ENCODE data around the gene ICAM1. TPM values are rescaled to one million over a fixed set of nuclear protein-coding genes. Genes with fewer than 3 reads are reported as not detected.

Gene ICAM1
- polyA plus RNA-seq, 1 donor (not counting 4 experiments of a cell fraction or from before 2014, with no cell fraction given), result 0.30 TPM

- H3K27me3 ChIP-seq (ENCODE audit: control insufficient read depth, extremely low read depth, insufficient read depth, low read length), result no peaks in the 10 kb centered on the region
- H3K9me1 ChIP-seq (ENCODE audit: control insufficient read depth, extremely low read depth, insufficient read depth, low read length), result no peaks in the 10 kb centered on the region
- FAIRE-seq (no peak), DNase-seq (ENCODE audit: low read depth, low spot score) (no peak)
- peaks cover 2% of the 10 kb centered on the region for H4K20me1 ChIP-seq (ENCODE audit: control insufficient read depth, extremely low read depth, insufficient read depth, low read length)
- TF ChIP-seq EZH2 (IDR thresholded peaks at IDR 0.05; ENCODE audit: low read length), result no peak
- TF ChIP-seq CTCF (optimal IDR thresholded peaks at IDR 0.05 in 1 of 3, IDR thresholded peaks at IDR 0.05 in 1 of 3, conservative IDR thresholded peaks at IDR 0.05 in 1 of 3; ENCODE audit: extremely low read depth in 1 of 3, insufficient read depth in 2 of 3, low read length in 3 of 3), result no peak
- H3K79me2 ChIP-seq (ENCODE audit: control insufficient read depth, insufficient read depth, low read length), result no peaks in the 10 kb centered on the region
- H3K4me3 ChIP-seq (ENCODE audit: control insufficient read depth in 2 of 3, extremely low read depth in 1 of 3, insufficient read depth in 2 of 3, low read depth in 1 of 3, low read length in 3 of 3), result no peak overlapping the region
- H3K27ac ChIP-seq (ENCODE audit: control insufficient read depth, insufficient read depth, low read length), result no peak overlapping the region
- dilution Hi-C loops (cut with MboI; ENCODE audit: extremely low pct_ligation_motif_present, low sequenced_read_pairs), result no loop called here
- H3K4me2 ChIP-seq (ENCODE audit: control insufficient read depth, extremely low read depth, insufficient read depth, low read depth, low read length), result no peak overlapping the region
- no peaks in the 10 kb centered on the region for H3K9me3 ChIP-seq (ENCODE audit: control insufficient read depth, low read depth, low read length)
- no peaks in the 10 kb centered on the region for H3K36me3 ChIP-seq (ENCODE audit: control insufficient read depth in 2 of 2, extremely low read depth in 1 of 2, insufficient read depth in 2 of 2, low read length in 2 of 2)
- no peaks in the 10 kb centered on the region for H3K4me1 ChIP-seq (ENCODE audit: control insufficient read depth, extremely low read depth, insufficient read depth, low read length)
- H2AFZ ChIP-seq (ENCODE audit: control insufficient read depth, low read length), result no peak overlapping the region
- no peak overlapping the region for H3K9ac ChIP-seq (ENCODE audit: control insufficient read depth, extremely low read depth, insufficient read depth, low read length)
Observed at GRCh38 chr19:10223488-10224213, 47.3 kb upstream of the ICAM1 start.

GRCh38 chr19:10224337-10224736 lies 46.6 kb upstream of the ICAM1 start:
- no peaks in the 10 kb centered on the region for H3K4me1 ChIP-seq (ENCODE audit: control insufficient read depth, extremely low read depth, insufficient read depth, low read length)
- H3K27me3 ChIP-seq (ENCODE audit: control insufficient read depth, extremely low read depth, insufficient read depth, low read length), result no peaks in the 10 kb centered on the region
- dilution Hi-C loops (cut with MboI; ENCODE audit: extremely low pct_ligation_motif_present, low sequenced_read_pairs), result no loop called here

More at GRCh38 chr19:10224337-10224736, 46.6 kb upstream of the ICAM1 start:
- Histone ChIP-seq H3K9ac (ENCODE audit: control insufficient read depth, extremely low read depth, insufficient read depth, low read length) (no peak overlapping the region), H3K9me1 (ENCODE audit: control insufficient read depth, extremely low read depth, insufficient read depth, low read length) (no peaks in the 10 kb centered on the region), H3K27ac (ENCODE audit: control insufficient read depth, insufficient read depth, low read length) (no peak overlapping the region), H3K36me3 (ENCODE audit: control insufficient read depth in 2 of 2, extremely low read depth in 1 of 2, insufficient read depth in 2 of 2, low read length in 2 of 2) (no peaks in the 10 kb centered on the region), H3K79me2 (ENCODE audit: control insufficient read depth, insufficient read depth, low read length) (no peaks in the 10 kb centered on the region), H4K20me1 (ENCODE audit: control insufficient read depth, extremely low read depth, insufficient read depth, low read length) (peaks cover 2% of the 10 kb centered on the region), H2AFZ (ENCODE audit: control insufficient read depth, low read length) (no peak overlapping the region), H3K9me3 (ENCODE audit: control insufficient read depth, low read depth, low read length) (no peaks in the 10 kb centered on the region), H3K4me2 (ENCODE audit: control insufficient read depth, extremely low read depth, insufficient read depth, low read depth, low read length) (no peak overlapping the region), H3K4me3 (ENCODE audit: control insufficient read depth in 2 of 3, extremely low read depth in 1 of 3, insufficient read depth in 2 of 3, low read depth in 1 of 3, low read length in 3 of 3) (no peak overlapping the region)
- TF ChIP-seq EZH2 (IDR thresholded peaks at IDR 0.05; ENCODE audit: low read length) (no peak), CTCF (optimal IDR thresholded peaks at IDR 0.05 in 1 of 3, IDR thresholded peaks at IDR 0.05 in 1 of 3, conservative IDR thresholded peaks at IDR 0.05 in 1 of 3; ENCODE audit: extremely low read depth in 1 of 3, insufficient read depth in 2 of 3, low read length in 3 of 3) (no peak)
- no peak for DNase-seq (ENCODE audit: low read depth, low spot score)
- no peak for FAIRE-seq
